ENCODE data around the gene TRIP13.
"Not testable (repeated sequence)": the region's sequence is repeated elsewhere in the genome, so short reads cannot be mapped to it uniquely, and the experiment has no call there.

The TRIP13 gene

GRCh38 chr5:936149-937144 lies 43.8 kb downstream of the TRIP13 start:
- DNase-seq (ENCODE audit: low spot score), result no peak

DNA sequence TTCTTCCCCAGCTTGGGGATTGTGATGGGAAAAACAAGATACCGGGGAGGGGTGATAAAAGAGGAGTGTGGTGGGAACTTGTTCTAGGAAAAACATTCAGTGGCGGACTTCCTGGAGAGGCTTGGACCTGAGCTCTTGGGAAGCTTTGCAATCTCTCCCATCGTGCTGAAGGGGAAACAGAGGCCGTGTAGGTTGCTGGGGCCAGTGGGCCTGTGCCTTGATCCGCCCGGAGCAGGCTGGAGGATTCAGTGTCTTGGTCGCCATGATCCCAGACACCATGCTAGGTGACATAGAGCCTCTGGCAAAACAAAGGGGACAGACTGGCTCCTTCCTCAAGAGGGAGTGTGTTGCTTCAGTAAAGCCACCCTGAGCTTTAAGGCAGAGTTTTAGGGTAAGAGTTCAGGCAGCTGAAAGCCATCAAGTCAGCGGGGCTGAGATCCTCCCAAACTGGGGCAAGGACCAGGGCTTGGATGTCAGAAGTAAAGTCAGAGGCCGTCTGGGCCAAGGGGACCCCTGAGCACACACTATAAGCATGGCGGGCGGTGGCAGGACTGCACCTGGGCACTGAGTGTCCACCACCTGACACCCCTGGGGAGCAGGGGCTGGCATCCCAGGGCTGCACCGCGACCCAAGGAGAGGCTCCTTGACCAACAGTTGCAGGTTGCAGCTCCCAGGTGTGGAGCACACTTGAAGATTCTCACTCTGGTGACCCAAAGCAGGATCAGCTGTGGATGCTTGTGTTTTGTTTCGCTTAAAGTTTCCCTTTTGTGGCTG lies 44.7 kb downstream of the TRIP13 start:
- DNase-seq (ENCODE audit: low spot score), result no peak

DNA sequence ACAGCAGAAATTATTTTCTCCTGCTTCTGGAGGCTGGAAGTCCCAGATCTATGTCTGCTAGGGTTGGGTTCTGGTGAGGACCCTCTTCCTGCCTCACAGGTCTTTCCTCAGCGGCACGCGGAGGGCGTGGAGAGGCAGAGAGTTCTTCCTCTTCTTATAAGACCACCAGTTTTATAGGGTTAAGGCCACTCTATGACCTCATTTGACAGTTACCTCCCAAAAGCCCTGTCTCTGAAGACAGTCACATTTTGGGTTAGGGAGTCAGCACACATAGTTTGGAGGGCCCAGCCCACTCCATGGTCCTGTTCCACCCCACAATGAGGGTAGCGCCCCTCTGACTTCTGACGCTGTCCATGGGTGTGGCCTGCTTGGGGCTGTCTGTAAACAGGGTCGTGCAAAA lies 46.7 kb downstream of the TRIP13 start:
- DNase-seq (ENCODE audit: low spot score), result no peak

DNA sequence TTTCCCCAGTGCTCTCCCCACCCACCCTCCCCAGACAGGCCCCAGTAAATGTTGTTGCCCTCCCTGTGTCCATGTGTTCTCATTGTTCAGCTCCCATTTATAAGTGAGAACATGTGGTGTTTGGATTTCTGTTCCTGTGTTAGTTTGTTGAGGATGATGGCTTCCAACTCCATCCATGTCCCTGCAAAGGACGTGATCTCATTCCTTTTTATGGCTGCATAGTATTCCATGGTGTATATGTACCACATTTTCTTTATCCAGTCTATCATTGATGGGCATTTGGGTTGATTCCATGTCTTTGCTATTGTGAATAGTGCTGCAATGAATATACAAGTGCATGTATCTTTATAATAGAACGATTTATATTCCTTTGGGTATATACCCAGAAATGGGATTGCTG lies 48.1 kb downstream of the TRIP13 start:
- DNase-seq (ENCODE audit: low spot score), result not testable (repeated sequence)

GRCh38 chr5:943201-943917 lies 50.7 kb downstream of the TRIP13 start:
- DNase-seq (ENCODE audit: low spot score), result no peak

DNA sequence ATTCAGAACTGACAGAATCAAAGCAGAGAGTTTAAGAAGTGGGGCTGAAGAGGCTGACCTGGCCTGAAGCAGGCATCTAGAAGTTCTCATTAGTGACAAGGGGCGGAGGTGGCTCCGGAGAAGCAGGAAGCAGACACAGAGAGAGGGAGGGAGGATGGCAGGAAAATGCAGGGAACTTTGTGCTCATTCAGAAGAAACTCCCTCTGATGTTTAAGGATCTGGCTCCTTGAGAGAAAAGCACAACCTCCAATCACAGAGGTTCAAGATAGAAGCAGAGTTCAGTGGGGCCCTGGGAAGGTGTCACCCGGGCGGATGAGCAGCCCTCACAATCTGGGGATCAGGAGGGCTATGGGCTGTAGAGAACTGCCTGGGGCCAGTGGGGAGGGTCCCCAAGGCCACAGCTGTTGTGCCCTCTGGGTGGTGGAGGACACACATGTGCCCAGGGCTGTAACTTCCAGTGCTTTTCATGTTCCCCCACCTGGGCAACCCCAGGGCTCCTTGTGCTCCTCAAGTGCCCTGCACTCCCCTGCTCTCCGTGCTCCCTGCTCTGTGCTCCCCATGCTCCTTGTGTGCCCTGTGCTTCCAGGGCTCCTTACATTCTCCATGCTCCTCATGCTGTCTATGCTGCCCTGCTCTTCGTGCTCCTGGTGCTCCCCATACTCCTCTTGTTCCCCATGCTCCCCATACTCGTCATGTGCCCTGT lies 51.4 kb downstream of the TRIP13 start:
- DNase-seq (ENCODE audit: low spot score), result no peak

DNA sequence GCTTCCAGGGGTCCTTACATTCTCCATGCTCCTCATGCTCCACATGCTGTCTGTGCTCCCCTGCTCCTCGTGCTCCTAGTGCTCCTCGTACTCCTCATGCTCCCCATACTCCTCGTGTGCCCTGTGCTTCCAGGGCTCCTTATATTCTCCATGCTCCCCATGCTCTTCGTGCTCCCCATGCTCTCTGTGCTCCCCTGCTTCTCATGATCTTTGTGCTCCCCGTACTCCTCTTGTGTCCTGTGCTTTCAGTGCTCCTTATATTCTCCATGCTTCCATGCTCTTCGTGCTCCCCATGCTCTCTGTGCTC lies 51.9 kb downstream of the TRIP13 start:
- DNase-seq (ENCODE audit: low spot score), result no peak

DNA sequence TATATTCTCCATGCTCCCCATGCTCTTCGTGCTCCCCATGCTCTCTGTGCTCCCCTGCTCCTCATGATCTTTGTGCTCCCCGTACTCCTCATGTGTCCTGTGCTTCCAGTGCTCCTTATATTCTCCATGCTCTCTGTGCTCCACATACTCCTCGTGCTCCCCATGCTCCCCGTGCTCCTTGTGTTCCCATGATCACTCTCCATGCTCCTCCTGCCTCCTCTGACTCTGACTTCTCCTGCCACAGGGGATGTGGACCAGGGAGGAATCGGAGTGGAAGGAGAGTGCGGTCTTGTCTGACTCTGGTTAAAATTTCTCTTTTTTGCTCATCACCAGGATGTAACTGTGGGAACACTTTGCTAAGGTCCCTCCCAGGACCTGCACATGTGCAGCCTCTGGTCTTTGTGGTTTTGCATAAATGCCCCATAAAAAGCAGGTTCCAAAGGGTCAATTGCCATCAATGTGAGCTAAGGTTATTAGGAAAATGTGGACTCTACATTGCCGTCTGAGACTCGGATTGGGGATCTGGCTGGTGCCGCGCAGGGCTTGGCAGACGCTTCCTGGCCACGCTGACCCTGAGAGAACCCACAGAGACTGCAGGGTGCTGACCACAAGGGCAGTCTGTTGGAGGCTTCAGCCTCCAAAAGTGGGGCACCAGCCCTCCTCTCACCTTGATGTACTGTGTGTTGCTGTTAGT lies 52.5 kb downstream of the TRIP13 start:
- no peak for DNase-seq (ENCODE audit: low spot score)

- peak; percentile 37 for DNase-seq (ENCODE audit: low spot score)
Observed at GRCh38 chr5:945691-946551, 53.2 kb downstream of the TRIP13 start.

- DNase-seq (ENCODE audit: low spot score), result no peak
Observed at GRCh38 chr5:946720-947625, 54.3 kb downstream of the TRIP13 start.

DNA sequence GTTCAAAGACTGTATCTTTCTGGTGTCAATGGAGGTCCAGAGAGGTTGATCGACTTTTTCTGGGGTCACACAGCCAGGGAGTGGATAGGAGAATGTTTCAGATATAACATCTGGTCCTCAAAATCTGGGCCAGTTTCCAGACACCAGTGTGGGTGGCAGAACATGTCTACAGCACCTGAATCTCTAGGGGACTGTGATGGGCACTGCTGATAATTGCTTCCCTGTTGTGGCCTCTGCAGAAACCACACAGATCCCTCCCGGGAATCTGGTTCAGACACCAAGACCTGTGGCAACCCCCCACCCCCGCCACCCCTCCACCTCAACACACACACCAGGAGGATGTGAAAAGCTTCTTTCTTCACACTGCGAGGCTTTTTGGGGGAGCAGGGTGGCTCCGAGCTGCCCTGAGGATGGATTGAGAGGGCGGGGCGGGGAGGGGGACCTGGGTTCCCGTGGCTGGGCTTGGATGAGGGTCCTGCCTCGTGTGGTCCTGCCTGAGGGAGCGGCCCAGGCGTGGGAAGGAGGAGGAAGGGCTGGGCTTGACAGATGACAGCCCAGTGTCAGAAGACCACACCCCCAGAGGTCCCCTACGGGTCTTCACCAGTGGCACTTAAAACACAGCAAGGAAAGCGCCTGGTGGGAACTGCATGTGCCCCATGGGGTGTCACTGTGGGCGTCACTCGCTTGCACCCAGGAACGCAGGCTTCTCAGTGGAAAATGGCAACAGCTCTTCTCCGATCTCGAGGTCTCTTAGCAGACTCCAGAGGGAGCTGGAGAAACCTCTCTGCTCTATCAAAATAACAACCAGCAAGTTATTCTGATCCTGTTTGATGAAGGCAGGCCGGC lies 55.2 kb downstream of the TRIP13 start:
- no peak for DNase-seq (ENCODE audit: low spot score)

GRCh38 chr5:948472-949274 lies 56.0 kb downstream of the TRIP13 start:
- no peak for DNase-seq (ENCODE audit: low spot score)

DNA sequence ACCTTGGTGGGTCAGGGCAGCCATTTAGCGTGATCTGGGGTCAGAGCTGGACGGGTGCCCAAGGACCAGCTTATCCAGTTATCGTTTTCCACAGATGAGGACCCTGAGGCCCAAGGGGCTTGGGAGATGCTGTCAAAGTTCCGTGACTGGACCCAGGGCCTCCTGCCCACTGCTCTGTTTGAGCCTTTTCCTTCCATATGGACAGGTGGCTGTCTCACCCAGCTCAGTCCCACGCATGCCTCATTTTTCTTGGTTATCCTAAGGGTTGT lies 56.5 kb downstream of the TRIP13 start:
- no peak for DNase-seq (ENCODE audit: low spot score)

- no peak for DNase-seq (ENCODE audit: low spot score)
Observed at GRCh38 chr5:949815-950560, 57.3 kb downstream of the TRIP13 start.

- no peak for DNase-seq (ENCODE audit: low spot score)
Observed at GRCh38 chr5:951940-952596, 59.4 kb downstream of the TRIP13 start.

All from SK-N-DZ (cell line).